Activated T-cell treated with anti-CD3 and anti-CD28 coated beads, Interleukin-2, amount 50 U/mL, for 4 hours (primary cell): ENCODE data around the gene CSNK1G2. TPM values are rescaled to one million over a fixed set of nuclear protein-coding genes. Genes with fewer than 3 reads are reported as not detected.

Source experiments
- ATAC-seq, 2 donors: fragments of 200-7000 bp; cut with Tn5 transposase; one replicate each; pipeline ENCODE4 v1.10.0; 2021
- DNase-seq: peaks from one replicate; pipeline ENCODE4 v3.0.0-alpha.2; 2020
- H3K27me3 Mint-ChIP-seq: one replicate; pipeline ENCODE4 v1.8.0; 2021; ENCODE audit warnings: low read depth, mixed read lengths
- H3K36me3 Mint-ChIP-seq: one replicate; pipeline ENCODE4 v1.8.0; 2022; ENCODE audit warnings: mixed read lengths; ENCODE audit not compliant: insufficient read depth
- H3K4me1 Mint-ChIP-seq: one replicate; pipeline ENCODE4 v1.8.0; 2021; ENCODE audit warnings: low read depth, mixed read lengths
- H3K4me3 Mint-ChIP-seq: one replicate; pipeline ENCODE4 v1.8.0; 2021; ENCODE audit warnings: mild to moderate bottlenecking, moderate library complexity, mixed read lengths
- H3K9me3 Mint-ChIP-seq: one replicate; pipeline ENCODE4 v1.8.0; 2021; ENCODE audit warnings: mixed read lengths
- total RNA-seq, 3 donors: library from RNA; stranded (reverse); gene quantifications; one replicate each; pipeline ENCODE4 v1.2.1, GENCODE V29; 2021

The CSNK1G2 gene
- total RNA-seq, 3 donors from 2014 or later = 52.7 to 60.6 (median 59.0) TPM

DNA sequence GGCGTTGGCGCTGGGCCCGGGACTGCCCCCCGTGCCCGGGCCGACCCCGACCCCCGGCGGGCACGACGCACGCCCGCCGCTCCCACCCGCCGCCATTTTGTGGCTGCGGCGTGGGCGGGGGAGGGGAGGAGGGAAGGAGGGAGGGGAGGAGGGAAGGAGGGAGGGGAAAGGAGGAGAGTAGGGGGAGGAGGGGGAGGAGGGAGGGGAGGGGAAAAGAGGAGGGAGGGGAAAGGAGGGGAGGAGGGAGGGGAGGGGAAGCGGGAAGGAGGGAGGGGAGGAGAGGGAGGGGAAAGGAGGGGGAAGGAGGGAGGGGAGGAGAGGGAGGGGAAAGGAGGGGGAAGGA is 74.6 kb downstream of the CSNK1G2 start, which contains the start of gene BTBD2:
BTBD2 (minus strand) TSS at position 107 of the 343 bp plus-strand sequence; CDS start at position 96, 11 bp downstream.
- ATAC-seq (no peak), DNase-seq (peak; percentile 64)
- Mint-ChIP-seq H3K4me3 (peak within 1 kb of the TSS; percentile 63), H3K9me3 (no peaks in the 10 kb centered on the region), H3K36me3 (no peaks in the 10 kb centered on the region), H3K4me1 (peaks cover 11% of the 10 kb centered on the region), H3K27me3 (no peaks in the 10 kb centered on the region)

DNA sequence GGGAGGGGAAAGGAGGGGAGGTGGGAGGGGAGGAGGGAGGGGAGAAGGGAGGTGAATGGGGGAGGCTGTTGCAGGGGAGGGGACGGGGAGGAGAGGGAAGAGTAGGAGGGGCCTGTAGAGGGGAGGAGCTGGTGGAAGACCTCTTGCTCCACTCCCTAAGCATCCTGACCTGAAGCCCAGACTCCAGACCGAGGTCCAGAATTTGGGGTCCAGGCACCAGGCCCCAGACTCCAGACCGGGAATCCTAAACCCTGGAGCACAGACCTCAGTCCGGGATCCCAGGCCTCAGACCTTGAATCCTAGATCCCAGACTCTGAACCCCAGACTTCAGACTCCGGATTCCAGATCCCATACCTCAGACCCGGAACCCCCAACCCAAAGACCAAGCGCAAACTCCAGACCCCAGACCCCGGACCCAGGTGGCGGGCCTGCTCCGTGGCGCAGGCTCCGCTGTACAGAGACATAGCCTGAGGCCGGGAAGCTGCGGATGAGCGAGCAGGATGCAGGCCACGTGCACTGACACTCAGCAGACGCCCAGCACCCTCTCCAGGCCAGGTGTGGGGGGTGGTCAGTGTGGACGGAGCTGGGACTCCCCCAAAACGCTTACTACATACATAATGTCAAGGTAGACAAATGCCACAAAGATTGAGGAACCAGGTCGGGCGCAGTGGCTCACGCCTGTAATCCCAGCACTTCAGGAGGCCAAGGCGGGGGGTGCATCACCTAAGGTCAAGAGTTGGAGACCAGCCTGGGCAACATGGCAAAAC is 75.3 kb downstream of the CSNK1G2 start:
- DNase-seq (peak; percentile 45), ATAC-seq (peak; percentile 22 to 47)
- no peaks in the 10 kb centered on the region for H3K9me3 Mint-ChIP-seq
- no peaks in the 10 kb centered on the region for H3K36me3 Mint-ChIP-seq
- no peaks in the 10 kb centered on the region for H3K27me3 Mint-ChIP-seq
- H3K4me3 Mint-ChIP-seq = peak overlapping the region; percentile 63
- peaks cover 11% of the 10 kb centered on the region for H3K4me1 Mint-ChIP-seq

DNA sequence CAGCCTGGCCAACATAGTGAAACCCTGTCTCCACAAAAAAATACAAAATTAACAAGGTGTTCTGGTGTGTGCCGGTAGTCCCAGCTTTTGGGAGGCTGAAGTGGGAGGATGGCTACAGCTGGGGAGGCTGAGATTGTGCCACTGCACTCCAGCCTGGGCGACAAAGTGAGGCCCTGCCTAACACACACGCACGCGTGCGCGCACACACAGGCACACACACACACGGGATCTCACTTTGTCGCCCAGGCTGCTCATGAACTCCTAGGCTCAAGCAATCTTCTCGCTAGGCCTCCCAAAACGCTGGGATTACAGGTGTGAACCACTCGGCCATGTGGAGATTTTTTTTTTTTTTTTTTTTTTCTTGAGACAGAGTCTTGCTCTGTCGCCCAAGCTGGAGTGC is 77.8 kb downstream of the CSNK1G2 start:
- no peak overlapping the region for H3K4me3 Mint-ChIP-seq
- H3K27me3 Mint-ChIP-seq = no peaks in the 10 kb centered on the region
- H3K36me3 Mint-ChIP-seq = no peaks in the 10 kb centered on the region
- ATAC-seq (no peak), DNase-seq (no peak)
- H3K4me1 Mint-ChIP-seq = peaks cover 7% of the 10 kb centered on the region
- no peaks in the 10 kb centered on the region for H3K9me3 Mint-ChIP-seq

DNA sequence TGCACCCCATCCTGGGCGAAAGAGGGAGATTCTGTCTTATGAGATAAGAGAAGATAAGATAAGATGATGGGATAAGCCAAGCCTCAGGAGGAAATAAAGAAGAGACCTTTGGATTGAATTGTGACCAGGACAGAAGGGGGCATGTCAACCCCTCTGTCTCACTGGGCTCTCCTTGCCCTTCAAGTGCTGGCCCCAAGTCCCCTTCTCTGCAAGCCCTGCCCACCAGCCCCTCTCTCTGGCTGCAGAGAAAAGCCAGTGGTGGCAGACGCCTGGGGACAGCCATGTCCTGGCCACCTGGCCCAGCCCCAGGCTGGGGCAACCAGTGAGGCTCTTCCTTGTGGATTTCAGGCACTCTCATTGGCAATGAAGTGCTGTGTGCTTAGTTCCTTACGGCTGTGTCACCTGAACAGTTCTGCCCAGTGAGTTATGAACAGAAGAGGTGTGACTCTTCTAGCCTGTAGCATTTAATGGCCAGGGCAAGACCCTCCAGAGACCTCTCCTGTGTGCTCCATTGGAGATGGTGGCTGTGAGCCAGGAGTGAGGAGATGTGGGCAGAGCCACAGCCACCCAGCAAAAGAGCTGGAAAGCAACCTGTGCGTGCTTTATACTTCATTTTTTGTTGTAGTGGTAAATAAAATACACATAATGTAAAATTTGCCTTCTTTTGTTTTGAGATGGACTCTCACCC is 80.6 kb downstream of the CSNK1G2 start:
- no peaks in the 10 kb centered on the region for H3K27me3 Mint-ChIP-seq
- no peak overlapping the region for H3K4me3 Mint-ChIP-seq
- H3K36me3 Mint-ChIP-seq = no peaks in the 10 kb centered on the region
- no peaks in the 10 kb centered on the region for H3K9me3 Mint-ChIP-seq
- peaks cover 5% of the 10 kb centered on the region for H3K4me1 Mint-ChIP-seq
- DNase-seq = no peak
- ATAC-seq = no peak

DNA sequence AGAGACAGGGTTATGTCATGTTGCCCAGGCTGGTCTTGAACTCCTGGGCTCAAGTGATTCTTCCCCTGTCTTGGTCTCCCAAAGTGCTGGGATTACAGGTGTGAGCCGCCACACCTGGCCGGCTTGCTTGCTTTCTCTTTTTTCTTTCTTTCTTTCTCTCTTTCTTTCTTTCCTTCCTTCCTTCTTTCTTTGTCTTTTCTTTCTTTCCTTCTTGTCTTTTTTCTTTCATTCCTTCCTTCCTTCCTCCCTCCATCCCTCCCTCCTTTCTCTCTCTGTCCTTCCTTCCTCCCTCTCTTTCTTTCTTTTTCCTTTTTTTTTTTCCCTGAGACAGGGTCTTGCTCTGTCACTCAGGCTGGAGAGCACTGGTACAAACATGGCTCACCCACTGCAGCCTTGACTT is 81.3 kb downstream of the CSNK1G2 start:
- DNase-seq (no peak), ATAC-seq (no peak)
- H3K4me1 Mint-ChIP-seq = peaks cover 5% of the 10 kb centered on the region
- H3K9me3 Mint-ChIP-seq = no peaks in the 10 kb centered on the region
- no peaks in the 10 kb centered on the region for H3K36me3 Mint-ChIP-seq
- no peak overlapping the region for H3K4me3 Mint-ChIP-seq
- H3K27me3 Mint-ChIP-seq = no peaks in the 10 kb centered on the region

DNA sequence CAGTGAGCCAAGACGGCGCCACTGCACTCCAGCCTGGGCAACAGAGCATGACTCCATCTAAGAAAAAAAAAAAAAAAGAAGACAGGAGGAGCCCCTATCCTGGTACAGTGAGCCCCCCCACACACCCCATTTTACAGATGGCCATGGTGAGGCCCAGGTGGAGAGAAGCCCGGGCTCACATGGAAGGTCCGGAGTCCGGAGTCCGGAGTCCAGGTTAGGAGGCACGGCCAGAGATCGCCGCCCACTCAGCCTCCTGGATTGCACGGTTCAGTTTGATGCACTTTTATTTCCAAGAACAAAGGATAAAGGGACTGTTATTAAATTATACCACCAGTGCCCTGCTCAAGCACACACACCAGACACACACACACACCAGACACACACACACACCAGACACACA is 85.8 kb downstream of the CSNK1G2 start:
- Mint-ChIP-seq H3K9me3 (no peaks in the 10 kb centered on the region), H3K36me3 (no peaks in the 10 kb centered on the region), H3K27me3 (no peaks in the 10 kb centered on the region), H3K4me3 (no peak overlapping the region), H3K4me1 (no peaks in the 10 kb centered on the region)
- no peak for ATAC-seq
- no peak for DNase-seq

DNA sequence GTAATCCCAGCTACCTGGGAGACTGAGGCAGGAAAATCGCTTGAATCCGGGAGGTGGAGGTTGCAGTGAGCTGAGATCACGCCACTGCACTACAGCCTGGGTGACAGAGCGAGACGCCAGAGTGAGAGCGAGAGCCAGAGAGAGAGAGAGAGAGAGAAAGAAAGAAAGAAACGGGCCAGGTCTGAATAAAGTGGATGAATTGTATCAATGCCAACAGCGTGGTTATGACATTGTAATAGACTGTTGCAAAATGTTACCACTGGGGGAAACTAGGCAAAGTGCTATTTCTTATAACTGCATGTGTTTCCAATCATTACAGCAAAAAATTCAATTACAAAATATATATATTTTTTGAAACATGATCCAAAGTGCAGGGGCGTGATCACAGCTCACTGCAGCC is 86.4 kb downstream of the CSNK1G2 start:
- no peaks in the 10 kb centered on the region for H3K9me3 Mint-ChIP-seq
- no peak overlapping the region for H3K4me3 Mint-ChIP-seq
- no peaks in the 10 kb centered on the region for H3K36me3 Mint-ChIP-seq
- no peak for DNase-seq
- H3K4me1 Mint-ChIP-seq = peaks cover 6% of the 10 kb centered on the region
- H3K27me3 Mint-ChIP-seq = no peaks in the 10 kb centered on the region
- ATAC-seq = no peak

Other genes with a start within 250 kb of the CSNK1G2 start
- not detected for gene ONECUT3, start 187.7 kb upstream of the CSNK1G2 start, total RNA-seq
- gene ATP8B3, start 128.9 kb upstream of the CSNK1G2 start, total RNA-seq = under 1 TPM; 0.37 to 0.66 (median 0.43) TPM
- 10 to 100 TPM; 91.5 to 95.0 (median 94.4) TPM for gene REXO1, start 92.7 kb upstream of the CSNK1G2 start, total RNA-seq
- gene KLF16, start 77.6 kb upstream of the CSNK1G2 start, total RNA-seq = 10 to 100 TPM; 64.0 to 71.0 (median 69.1) TPM
- 100 to 1,000 TPM; 109 to 135 (median 117) TPM for gene ABHD17A, start 55.7 kb upstream of the CSNK1G2 start, total RNA-seq
- gene ADAT3, start 35.8 kb upstream of the CSNK1G2 start, total RNA-seq = 1 to 10 TPM; 7.3 to 7.8 (median 7.7) TPM
- gene SCAMP4, start 35.8 kb upstream of the CSNK1G2 start, total RNA-seq = 10 to 100 TPM; 37.2 to 40.3 (median 39.4) TPM
- gene BTBD2, start 74.5 kb downstream of the CSNK1G2 start, total RNA-seq = 10 to 100 TPM; 12.6 to 17.2 (median 14.4) TPM
- gene MKNK2, start 110.1 kb downstream of the CSNK1G2 start, total RNA-seq = 100 to 1,000 TPM; 122 to 130 (median 128) TPM
- 100 to 1,000 TPM; 128 to 137 (median 137) TPM for gene MOB3A, start 155.2 kb downstream of the CSNK1G2 start, total RNA-seq
- 1 to 10 TPM; 3.4 to 4.6 (median 4.2) TPM for gene IZUMO4, start 155.7 kb downstream of the CSNK1G2 start, total RNA-seq
- 100 to 1,000 TPM in 2 of 3 donors, 10 to 100 TPM in 1; 91.9 to 109 (median 108) TPM for gene AP3D1, start 210.4 kb downstream of the CSNK1G2 start, total RNA-seq
- 10 to 100 TPM; 89.3 to 96.0 (median 94.0) TPM for gene DOT1L, start 222.8 kb downstream of the CSNK1G2 start, total RNA-seq